LHCN-M2 (cell line): ENCODE results near the gene NRDC. TPM values are rescaled to one million over a fixed set of nuclear protein-coding genes. Genes with fewer than 3 reads are reported as not detected.

Source experiments
- DNase-seq: peaks from one replicate; pipeline ENCODE4 v3.0.0-alpha.2; 2012; ENCODE audit warnings: low read depth
- polyA plus RNA-seq: library from polyadenylated mRNA; unstranded; fragments of >200 nt; gene quantifications from one replicate; pipeline ENCODE4 v1.2.1, GENCODE V29; 2012; ENCODE audit warnings: missing spikeins
- total RNA-seq: library from RNA; depleted of rRNA; stranded (reverse); fragments of >200 nt; gene quantifications from 2 replicates; pipeline ENCODE4 v1.2.3, GENCODE V29; 2014; rRNA removed

The NRDC gene, protein sequence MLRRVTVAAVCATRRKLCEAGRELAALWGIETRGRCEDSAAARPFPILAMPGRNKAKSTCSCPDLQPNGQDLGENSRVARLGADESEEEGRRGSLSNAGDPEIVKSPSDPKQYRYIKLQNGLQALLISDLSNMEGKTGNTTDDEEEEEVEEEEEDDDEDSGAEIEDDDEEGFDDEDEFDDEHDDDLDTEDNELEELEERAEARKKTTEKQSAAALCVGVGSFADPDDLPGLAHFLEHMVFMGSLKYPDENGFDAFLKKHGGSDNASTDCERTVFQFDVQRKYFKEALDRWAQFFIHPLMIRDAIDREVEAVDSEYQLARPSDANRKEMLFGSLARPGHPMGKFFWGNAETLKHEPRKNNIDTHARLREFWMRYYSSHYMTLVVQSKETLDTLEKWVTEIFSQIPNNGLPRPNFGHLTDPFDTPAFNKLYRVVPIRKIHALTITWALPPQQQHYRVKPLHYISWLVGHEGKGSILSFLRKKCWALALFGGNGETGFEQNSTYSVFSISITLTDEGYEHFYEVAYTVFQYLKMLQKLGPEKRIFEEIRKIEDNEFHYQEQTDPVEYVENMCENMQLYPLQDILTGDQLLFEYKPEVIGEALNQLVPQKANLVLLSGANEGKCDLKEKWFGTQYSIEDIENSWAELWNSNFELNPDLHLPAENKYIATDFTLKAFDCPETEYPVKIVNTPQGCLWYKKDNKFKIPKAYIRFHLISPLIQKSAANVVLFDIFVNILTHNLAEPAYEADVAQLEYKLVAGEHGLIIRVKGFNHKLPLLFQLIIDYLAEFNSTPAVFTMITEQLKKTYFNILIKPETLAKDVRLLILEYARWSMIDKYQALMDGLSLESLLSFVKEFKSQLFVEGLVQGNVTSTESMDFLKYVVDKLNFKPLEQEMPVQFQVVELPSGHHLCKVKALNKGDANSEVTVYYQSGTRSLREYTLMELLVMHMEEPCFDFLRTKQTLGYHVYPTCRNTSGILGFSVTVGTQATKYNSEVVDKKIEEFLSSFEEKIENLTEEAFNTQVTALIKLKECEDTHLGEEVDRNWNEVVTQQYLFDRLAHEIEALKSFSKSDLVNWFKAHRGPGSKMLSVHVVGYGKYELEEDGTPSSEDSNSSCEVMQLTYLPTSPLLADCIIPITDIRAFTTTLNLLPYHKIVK
- total RNA-seq = 57.3 and 59.6 TPM in 2 replicates
- polyA plus RNA-seq = 101 TPM

DNA sequence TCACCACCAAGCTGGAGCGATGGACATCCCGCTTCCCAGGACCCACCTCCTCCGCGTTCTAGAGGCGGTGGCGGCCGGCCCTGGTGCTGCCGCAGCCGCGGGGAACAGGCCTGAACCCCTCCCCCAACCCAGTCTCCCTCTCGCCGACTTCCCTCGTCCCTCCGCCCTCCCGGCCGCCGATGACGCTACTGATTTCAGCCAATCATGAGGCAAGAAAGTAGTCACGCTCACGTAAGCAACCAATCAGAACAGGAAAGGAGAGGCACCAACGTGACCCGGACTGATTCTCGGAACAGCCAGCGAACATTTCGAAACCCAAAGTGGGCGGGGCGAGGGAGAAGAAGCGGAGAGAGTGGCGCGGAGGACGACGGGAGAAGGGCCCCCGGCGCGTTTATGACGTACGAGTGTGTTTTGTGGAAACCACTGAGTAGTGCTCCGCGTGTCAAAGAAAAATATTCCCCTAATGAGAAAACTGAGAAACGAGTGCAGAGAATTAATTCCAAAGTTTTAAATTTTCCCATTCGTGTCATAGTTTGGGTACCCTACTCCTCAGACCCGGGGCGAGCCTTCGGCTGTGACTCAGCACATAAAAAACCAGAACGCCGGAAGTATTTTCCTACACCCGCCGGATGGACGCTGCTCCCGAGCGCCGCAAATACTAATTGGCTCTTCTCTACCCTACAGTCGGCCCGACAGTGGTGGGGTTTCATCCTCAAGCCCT lies at the start of gene NRDC:
Gene NRDC (minus strand): TSS at position 112 of the 721 bp plus-strand sequence. CDS start 112 bp downstream, outside the sequence.
- peak; percentile 100 for DNase-seq

DNA sequence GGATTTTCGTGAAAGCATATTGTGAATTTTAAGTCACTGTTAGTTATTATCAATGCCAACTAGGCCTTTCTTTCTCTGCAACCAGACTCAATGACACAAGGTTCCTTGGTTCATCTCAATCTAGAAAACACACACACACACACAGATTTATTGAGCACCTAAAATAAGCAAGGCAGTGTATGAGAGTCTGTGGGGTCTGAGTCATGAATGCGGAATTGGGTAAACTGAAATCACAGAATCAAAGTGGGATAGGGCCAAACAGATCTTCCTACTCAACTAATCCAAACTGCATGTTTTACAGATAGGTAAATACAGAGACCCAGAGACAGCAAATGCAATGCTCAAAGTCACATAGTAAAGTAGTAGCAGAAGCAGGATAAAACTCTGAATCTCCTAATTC lies 48.5 kb upstream of the NRDC start:
- no peak for DNase-seq

DNA sequence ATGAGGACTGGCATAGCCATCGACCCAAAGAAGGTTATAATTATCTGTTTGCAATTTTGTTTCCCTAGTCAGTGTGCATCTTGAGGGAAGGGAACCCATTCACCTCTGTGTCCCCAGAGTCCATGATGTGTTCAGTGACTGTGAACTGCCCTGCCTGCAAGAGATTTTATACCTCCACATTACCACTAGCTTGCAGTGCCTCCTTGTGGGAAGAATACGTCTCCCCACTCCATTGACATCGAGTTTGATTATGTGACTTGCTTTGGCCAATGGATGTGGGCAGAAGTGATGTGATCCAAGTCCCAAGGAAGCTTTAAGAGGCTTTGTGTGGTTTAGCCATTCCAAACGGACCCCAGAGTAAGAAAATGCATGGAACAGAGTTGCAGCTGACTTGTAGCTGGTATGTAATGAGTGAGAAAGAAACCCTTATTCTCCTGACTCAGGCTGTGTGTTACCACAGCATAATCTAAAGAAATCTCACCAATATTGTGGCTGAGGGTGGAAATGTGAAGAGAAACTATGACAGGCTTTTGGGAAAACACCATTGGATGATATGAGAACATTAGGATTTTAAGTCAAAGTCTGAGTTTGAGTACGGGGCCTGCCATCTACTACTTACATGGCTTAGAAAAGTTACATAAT lies 47.8 kb upstream of the NRDC start:
- peak; percentile 78 for DNase-seq

DNA sequence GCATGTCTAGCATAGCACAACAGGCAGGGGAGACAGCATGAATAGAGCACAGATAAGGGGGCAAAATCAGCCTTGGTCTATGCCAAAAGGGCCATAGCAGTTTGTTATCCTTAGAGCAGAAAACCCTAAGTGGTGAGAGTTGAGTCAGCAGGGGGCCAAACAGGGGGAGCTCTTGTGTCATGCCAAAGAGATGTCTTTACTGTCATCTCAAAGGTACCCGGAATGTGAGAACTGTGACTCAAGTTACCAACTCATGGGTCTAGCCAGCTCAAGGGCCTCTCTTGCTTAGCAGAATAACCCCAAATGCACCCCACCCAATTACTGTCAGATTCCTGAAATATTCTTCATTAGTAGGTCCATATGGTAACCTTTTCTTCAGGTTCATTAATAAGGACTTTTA lies 45.9 kb upstream of the NRDC start:
- DNase-seq = peak; percentile 47

DNA sequence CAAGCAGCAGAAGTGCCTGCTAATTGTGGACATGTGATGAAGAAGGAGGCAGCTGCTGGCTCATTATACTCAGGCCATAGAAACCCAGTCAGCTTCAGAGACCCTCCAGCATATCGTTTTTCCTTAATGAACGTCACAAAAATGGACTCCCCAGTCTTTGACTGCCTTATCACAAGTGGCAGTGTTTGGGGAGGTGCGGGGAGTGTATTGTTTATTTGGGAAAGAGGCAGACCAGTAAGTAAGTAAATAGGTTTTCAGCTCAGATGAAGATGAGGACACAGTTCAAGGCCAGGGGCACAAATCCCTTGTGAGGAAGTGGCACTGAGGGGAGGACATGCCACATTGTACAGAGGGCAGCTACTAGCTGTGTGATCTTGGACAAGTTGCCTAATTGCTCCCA lies 43.5 kb upstream of the NRDC start:
- no peak for DNase-seq

DNA sequence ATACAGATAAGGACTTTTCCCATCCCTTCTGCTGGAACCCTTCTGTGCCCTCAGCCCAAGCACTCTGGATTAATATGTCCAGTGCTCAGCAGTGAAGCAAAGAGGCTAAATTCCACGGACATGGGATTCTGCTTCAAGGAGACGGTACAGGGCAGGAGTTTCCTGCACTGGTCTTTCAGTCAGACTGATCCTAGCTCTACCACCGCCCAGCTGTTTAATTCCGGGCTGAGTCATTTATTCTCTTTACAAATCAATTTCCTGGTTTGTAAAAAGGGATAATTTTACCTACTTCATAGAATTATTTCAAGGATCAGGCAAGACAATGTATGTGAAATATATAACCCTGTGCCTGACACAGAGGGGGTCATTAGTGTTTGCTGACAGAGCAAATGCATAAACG lies 41.6 kb upstream of the NRDC start:
- peak; percentile 52 for DNase-seq

DNA sequence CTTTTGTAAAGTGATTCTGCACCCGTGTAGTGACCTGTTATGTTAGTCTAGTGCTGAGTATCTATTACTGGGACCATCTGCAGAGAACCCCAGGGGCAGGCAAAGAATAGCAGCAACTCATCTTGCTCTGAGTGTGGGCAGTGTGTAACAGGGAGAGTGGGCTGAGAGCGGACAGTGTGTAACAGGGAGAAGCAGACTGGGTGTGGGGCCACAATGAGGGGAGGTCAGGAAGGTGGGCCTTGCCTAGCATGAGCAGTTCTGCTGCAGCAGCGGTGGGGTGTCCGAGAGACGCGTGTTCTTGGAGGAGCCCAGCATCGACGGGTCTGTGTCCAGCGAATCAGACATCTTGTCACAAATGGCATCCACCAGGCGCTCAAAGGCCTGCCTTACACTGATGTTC lies 41.2 kb upstream of the NRDC start:
- no peak for DNase-seq

DNA sequence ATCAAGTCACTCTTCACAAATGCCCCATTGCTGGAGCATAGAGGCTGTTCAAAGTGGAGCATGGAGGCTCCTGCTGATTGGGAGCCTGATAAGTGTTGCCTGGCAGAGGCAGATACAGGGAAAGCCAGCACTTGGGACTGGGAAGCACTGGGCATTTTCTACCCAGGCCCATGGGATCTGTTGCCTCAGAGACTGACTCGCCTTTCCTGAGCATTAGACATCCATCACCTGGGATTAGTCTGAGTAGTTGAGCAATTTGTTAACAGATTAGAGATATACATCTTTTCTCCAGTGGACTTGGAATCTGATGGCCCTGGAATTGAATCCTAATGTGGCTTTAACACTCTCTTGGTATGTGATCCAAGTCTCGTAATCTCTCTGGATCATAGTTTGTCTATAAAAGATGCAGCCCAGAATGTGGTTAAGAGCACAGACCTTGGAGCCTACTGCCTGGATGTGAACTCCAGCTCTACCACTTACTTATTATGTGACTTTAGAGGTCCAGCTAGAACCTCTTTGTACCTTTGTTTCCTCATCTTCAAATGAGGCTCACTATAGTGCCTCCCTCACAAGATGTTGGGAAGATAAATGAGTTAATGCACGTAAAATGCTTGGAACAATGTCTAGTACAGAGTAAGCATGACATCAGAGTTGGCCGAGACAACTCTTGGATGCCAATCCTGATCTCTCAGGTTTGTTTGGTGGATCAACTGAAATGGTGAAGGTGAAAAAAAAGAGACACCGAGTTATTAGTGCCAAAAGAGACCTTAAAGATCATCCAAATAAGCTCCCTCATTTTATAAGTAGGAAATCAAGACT lies 38.3 kb upstream of the NRDC start:
- DNase-seq = peak; percentile 51

DNA sequence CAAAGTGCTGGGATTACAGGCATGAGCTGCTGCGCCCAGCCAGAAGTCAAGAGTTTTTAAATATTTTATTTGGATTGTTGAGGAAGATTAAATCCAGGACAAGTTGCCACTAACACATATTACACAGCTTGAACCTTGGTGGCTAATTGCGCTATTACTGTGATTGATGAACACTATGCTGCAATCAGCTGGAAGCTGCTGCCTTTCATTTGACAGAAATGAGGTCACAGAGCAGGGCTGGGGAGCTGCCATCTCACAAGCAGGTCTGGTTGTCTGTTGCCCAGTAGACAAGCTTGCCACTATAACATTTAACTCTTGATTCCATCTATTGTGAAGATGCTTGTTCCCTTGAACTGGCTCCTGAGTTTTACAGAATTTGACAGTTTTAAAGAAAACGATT lies 37.4 kb upstream of the NRDC start:
- DNase-seq = no peak

DNA sequence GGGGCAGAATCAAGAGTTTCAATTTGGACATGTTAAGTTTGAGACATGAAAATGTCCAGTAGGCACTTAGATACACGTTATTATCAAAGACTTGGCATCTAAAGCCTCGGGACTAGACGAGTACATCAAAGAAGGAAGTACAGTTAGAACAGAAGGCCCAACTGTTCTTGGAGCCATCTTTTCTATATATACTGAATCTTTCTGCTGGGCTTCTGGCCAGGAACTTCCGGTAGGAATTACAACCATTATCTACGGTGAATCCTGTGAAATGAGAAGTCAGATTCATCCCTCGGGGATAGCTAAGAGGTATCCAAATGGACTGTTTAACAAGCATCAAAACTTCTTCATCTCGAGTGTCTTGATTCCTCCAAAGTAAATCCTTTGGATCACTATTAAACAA lies 34.4 kb upstream of the NRDC start:
- DNase-seq = no peak

DNA sequence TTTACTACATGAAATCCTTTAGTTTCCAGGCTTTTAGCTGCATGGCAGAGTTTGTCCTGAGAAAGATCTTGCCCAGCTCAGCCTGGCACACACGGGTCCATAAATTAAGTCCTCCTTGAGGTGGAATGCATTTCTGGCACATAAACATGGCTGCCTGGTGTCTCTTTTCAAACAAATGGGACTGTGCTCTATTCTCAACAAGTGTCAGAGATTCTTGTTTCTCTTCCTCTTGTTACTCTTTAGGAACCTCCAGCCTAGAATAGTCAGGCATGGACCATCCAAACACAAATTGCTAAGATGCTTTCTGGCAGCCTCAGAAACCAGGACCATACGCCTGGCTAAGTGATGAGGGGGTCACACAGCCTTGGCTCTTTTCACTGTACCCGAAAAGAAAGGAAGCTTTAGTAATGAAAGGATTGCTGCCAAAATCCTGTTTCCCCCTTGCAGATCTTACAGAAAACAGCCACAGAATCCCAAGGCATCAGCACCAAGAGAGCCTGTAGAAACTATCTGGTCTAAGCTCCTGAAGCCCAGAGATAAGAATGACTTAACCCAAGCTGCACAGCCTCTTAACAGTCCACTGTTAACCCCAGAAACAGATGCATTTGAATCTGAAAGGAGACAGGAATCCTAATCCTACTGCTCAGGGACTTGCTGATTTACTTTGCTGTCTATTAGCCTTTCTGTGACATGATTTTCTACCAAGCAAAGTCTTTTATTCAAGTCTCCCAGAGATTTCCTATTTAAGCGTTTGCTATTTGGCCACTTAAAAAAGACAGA lies 31.9 kb upstream of the NRDC start:
- no peak for DNase-seq

DNA sequence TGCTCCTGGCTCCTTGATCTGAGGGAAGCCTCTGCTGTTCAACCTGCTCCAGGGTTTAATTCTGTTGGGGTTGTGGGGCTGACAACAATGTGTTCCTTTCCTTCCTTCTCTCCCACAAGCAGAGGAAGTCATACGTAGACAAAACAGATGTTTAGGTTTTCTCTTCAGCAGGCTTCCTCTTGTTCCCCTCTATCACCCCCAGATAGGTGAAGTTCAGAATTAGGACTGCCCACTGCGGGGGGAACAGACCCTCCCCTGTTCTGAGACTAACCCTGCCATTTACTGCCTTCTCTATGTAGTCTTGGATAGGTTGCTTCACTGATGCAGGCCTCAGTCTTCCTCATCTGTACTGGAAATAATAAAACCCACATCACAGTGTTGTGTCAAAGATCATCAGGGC lies 30.0 kb upstream of the NRDC start:
- no peak for DNase-seq

DNA sequence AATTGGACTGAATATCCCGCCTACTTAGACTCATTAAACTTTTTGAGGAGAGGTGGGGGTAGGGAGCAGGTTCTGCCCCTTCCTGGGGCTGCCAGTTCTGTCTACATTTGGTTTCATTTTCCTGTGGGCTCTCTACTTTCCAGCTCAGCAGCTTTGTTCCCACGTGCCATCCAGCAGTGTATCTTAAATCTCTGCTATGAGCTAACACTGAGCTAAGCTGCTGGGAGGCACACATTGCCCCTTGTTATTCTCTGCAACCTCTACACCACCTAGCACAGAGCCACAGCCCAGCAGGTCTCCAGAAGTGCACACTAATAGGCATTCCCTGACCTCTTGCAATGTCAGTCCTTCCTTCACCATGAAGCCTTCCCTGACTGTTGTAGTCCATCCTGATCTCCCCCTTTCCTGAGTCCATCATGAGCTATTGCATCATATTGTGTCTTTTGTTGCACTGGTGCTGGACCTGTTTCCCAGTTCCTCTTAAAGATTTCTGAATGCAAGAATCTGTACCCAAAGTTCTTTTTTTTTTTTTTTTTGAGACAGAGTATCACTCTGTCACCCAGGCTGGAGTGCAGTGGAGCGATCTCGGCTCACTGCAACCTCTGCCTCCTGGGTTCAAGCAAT lies 28.7 kb upstream of the NRDC start:
- DNase-seq = no peak

DNA sequence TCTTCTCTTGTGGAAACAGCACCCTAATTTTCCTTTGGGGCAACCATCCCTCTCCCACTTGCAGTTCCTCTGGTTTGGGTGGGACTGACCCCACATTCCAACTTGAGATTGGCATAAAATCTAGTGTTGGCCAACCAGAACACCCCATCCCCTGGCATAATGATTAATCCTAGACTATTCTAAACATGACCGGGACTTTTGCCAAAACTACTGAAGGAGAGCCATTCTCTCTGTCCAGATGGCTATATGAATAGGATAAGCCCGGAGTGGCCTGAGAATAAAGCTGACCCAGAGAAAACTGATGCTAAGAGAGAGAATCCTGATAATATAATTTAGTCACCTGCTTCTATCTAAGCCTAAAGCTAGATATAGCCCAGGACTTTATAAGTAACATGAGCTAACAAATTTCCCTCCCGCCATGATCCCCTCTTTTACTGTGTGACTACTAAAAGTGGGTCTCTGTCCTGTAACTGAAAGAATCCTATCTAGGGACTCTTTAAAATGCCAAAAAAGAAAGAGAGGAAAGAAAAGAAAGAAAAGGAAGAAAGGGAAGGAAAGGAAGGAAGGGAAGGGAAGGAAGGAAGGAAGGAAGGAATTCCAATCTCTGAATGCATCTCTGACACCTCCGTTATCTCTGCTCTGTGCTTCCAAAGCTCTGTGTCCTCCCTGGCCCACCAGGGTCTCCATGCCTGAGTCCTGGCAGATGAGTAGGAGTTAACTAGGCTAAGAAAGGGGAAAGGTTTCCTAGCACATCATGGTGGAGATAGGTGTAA lies 28.0 kb upstream of the NRDC start:
- DNase-seq = peak; percentile 38

DNA sequence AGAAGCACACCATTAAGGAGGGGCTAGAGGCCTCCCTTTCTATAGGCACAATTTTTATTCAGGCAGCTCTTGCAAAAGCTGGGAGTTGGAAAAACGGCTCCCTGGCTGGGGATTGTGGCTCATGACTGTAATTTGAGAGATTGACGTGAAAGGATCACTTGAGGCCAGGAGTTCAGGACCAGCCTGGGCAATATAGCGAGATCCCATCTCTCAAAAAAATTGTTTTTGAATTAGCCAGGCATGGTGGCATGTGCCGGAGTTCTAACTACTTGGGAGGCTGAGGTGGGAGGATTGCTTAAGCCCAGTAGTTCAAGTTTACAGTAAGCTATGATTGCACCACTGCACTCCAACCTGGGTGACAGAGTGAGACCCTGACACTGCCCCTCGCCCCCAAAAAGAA lies 23.9 kb upstream of the NRDC start:
- DNase-seq = no peak

DNA sequence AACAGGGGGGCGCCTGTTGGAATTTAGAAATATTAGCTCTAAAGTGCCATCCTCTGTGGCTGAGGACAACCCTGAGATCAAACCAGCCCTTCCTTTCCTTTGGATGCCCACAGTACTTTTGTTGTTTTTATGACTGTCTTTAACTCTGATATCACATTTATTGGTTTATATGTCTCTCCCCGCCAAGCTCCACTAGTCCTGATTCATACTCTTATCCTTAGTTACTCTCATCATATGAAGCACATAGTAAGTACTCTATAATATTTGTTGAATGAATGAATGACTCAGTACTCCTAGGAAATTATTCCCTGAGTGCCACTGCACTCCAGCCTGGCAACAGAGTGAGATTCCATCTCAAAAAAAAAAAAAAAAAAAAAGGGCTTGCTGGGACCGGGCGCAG lies 22.6 kb upstream of the NRDC start:
- DNase-seq = no peak

DNA sequence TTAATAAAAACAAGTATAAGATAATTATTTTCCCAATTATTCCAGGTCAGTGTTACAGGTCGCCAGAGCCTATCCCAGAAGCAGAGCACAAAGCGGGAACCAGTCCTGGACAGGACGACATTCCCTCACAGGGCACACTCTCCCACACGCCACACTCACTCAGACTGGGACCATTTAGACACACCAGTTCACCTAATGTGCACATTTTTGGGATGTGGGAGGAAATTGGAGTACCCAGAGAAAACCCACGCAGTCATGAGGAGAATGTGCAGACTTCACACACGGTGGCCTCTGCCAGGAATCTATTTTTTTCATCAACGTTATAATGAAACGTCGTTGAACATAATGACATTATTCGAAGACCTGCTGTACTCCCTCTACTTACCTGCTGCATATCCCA lies 20.5 kb upstream of the NRDC start:
- no peak for DNase-seq
